IPS-NIHi7 (cell line): Measurements from ENCODE around the gene DOK6.
A peak's percentile ranks its signal among the peaks of the same experiment; 100 is the strongest.

Source experiments
- DNase-seq: peaks from one replicate; pipeline ENCODE4 v3.0.0; 2012; ENCODE audit warnings: mixed read lengths; ENCODE audit errors: extremely low spot score

The DOK6 gene

GRCh38 chr18:69747388-69747787, 346.7 kb downstream of the DOK6 start:
- DNase-seq, result no peak

- no peak for DNase-seq
Measured at GRCh38 chr18:69752737-69753380, 352.2 kb downstream of the DOK6 start.

DNA sequence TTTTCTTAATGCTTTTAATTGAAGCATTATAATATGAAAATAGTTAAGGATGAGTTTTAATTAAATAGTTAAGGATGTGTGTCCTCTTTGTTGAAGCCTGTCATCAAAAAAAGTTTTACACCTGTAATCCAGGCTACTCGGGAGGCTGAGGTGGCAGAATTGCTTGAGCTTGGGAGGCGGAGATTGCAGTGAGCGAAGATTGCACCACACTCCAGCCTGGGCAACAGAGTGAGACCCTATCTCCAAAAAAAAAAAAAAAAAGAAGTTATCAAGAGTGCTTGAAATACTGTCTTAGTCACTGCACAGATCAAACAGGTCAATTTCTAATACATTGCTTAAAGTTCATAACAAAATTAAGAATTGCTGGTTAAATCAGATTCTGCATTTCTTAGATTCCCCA, 353.4 kb downstream of the DOK6 start:
- no peak for DNase-seq

- DNase-seq, result no peak
Measured at GRCh38 chr18:69755041-69755440, 354.4 kb downstream of the DOK6 start.

DNA sequence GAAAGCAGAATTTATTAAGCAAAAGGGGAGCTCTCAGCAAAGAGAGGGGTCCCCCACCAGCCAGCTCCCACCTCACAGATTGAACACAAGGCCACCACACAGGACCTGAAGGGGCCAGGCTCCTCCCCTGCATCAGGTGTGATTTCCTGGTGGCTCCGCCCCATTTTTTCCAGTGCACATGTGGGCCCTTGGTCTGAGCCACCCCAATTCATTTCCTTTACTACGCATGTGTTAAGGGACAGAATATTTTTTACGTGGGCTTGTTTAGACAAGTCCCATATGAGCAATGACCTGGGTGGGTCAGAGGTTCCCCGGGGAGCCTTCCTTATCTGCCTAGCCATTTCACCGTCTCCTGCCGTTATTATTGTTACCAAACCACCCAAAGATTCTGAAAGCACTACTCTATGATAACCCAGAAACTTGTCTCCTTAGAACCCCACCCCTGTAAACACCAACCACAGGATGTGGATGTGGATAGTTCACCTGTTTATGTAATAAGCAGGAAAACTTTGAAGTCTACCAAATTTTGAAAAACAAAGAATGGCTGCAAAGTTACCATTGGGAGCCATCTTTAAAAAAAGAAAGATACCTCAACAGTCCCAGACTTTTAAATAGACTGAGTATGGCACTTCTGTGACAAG, 355.3 kb downstream of the DOK6 start:
- no peak for DNase-seq

GRCh38 chr18:69757733-69758132, 357.0 kb downstream of the DOK6 start:
- peak; percentile 40 for DNase-seq

GRCh38 chr18:69758458-69758857, 357.8 kb downstream of the DOK6 start:
- no peak for DNase-seq

- no peak for DNase-seq
Measured at GRCh38 chr18:69759046-69759445, 358.4 kb downstream of the DOK6 start.

DNA sequence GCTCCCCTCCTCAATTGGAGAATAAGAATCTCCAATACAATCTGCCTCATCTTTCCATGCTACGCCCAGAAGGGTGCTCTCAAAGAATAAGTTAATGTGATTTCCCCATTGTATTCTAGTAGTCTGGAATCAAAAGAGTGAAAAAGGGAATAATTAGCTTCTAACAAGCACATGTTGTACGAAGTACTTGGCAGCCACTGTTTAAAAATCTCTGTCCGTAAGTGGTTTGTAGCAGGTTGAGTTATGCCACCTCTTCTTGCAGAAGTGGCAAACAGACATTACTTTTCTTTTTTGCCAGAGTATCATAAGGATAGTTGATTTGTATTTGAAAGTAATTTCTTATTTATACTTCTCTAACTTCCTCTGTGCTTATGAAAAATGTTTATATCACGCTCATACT, 362.3 kb downstream of the DOK6 start:
- no peak for DNase-seq

DNA sequence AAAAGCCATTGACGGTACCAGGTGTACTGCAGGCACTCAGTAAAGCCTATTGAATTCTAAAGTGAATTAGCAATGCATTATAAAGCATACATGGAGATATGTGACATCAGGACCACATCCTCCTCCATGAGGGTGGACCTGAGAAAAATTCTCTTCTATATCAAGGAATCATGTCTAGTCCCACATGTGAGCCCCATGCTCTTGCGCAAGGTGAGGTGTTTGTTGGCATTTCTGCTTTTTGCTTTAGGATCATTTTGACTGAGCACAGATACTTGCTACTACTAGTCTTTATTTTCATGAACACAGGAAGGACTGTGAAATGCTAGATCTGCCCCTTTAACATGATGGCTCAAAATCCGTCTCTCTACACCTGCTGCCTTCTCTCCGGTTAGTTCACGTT, 363.1 kb downstream of the DOK6 start:
- no peak for DNase-seq

DNA sequence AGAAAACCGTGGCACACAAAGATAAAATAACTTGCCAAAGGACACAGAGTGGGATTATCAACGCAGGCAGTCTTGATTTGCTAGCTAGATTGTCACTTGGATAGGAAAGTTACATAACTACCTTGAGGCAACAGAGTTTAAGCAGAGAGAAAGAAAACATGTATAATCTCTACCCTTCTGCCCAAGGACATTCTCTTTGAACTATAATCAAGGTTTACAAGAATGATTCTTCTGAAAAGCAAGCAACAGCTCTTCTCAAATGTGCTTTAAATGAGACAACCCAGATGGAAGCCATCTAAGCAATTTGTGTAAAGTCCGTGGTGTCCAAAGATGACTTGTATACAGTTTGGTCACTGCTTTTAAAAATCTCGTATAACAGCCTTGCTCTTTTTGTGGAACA, 369.6 kb downstream of the DOK6 start:
- DNase-seq, result no peak

- DNase-seq, result no peak
Measured at GRCh38 chr18:69774831-69775230, 374.1 kb downstream of the DOK6 start.

DNA sequence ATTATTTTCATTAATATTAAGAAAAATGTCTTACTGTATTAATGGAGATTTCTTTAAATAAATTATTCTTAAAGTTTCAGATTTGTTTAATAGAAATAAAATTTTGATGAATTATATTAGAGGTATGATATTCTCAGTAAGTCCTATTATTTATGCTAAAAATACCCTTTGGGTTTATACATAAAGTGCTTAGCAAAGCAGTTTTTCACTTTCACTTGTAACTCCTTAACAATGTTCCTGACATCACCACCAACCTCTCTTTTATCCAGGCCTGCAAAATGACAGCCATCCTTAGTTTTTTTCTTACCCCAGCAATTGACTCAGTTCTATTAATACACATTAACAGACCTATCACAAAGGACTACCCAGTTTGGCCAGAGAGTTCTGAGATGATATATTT, 376.6 kb downstream of the DOK6 start:
- DNase-seq, result no peak

GRCh38 chr18:69778680-69779079, 378.0 kb downstream of the DOK6 start:
- no peak for DNase-seq

DNA sequence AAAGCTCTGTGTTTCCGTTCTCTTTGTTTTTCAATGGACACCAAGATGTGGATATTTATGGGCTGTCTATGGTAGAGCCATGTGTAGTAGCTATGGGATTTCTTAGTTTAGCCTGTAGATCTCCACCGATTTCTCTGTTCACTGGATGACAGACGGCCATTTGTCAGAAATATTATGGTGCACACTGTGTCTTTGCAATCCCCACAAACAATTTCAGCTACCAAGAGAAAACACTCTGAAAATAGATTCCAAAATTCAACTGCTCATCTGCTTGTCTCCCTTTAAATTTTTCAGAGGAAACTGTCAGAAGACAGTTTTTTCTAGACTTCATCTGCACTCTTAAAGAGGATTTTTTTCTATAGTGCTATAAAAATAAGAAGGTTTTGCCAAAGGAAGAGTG, 380.2 kb downstream of the DOK6 start:
- DNase-seq, result no peak

DNA sequence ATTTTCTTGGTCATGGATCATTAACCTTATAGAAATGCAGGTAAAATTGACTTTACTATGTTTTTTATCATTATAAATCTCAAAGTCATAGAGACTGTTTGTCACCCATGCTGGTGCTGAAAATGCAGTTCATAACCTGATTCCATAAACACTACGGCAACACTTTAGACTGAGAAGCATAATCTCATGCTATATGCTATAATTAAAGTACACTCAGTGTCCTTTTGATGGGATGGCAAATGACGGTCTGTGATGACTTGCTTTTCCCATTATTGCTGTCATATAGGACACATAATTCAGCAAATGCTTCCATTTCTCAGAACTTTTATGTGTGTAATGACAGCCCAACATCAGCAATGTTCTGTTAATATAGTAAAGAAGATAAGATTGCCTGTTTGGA, 384.1 kb downstream of the DOK6 start:
- no peak for DNase-seq

- DNase-seq, result no peak
Measured at GRCh38 chr18:69785466-69785865, 384.8 kb downstream of the DOK6 start.

DNA sequence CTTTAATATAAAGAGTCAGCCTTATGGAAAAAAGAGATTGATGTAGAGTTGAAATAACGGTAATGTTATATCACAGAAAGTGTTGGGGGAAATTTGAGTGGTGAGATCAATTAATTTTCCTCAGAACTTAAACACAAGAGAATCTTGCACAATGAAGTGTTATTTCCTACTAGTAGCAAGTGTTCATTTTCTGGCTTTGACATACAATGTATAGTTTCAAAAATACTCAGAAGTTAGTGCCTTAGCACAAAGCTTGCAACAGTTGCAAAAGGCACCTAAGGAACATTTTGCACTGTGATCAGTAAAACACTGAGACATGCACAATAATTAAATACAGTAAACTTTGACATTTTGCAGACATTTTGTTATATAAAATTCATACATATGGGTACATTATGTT, 385.7 kb downstream of the DOK6 start:
- DNase-seq, result no peak

DNA sequence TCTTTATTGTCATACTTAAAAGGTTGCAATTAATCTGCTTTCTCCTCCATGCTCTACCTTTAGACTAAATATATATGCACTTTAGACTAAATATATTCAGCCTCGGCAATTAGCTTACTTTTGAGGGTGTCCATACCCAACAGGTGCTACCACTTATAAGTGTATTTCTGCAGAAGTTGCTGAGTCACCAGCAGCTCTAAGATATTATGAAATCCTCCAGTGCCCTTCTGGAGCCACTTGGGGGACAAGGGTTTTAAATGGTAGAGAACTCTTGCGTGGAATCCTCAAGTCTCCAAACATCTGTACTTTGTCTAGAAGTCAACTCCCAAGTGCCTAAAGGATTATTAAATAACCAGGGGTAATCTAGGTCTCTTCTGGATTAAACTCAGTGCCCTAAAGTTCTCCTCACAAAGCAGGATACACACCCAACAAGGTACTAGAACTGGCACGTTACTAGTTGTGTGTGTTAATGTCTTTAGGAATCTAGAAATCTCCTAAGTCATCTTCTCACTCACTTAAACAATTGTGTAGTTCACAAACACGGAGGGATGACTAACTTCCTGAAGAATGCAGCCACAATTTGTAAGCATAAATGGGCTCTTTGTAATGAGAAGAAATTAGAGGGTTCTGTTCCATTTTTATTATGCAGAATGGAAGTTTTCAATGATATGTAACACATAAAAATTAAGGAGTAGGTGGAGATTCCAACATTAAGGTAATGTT, 387.3 kb downstream of the DOK6 start:
- DNase-seq, result no peak

- no peak for DNase-seq
Measured at GRCh38 chr18:69789794-69790193, 389.1 kb downstream of the DOK6 start.

DNA sequence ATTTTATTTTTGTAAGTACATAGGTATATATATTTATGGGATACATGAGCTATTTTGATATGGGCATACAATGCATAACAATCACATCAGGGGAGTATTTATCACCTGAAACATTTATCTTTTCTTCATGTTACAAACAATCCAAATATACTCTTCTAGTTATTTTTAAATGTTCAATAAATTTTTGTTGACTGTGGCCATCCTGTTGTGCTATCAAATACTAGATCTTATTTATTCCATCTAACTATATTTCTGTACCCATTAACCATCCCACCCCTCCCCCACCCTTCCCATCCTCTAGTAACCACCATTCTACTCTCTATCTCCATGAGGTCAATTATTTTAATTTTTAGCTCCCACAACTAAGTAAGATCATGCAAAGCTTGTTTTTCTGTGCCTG, 390.0 kb downstream of the DOK6 start:
- no peak for DNase-seq

- DNase-seq, result no peak
Measured at GRCh38 chr18:69795791-69796190, 395.1 kb downstream of the DOK6 start.

DNA sequence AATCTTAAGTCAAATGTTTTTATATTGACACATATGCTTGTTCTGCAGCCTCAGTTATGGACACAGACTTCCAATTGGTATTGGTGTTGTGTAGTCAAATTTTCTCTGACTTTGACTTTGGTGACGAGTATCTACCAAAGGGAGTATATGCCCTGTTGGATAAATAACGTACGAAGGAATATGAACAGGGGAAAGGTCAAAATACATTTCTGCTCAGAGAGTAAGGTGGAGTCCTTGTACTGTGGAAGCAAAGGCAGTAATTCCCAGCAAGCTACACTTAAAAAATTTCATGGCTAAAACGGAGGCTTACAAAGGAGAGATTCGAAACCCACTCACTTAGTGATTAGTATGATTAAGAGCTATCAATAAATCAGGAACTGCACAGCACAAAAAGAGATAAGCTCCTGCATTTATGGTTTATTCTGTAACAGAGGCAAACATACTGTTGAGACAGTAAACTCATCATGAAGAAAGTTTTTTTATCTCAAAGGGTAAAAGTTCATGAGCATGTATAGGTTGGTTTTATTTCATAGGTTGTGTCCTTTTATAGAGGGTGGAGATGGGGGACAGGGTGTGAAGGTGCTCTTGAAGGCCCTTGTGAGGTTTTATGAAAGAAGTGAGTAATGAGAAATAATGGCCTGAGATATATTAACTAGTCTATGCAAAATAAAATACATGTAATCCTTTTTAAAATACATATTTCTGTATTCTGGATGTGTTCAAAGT, 404.3 kb downstream of the DOK6 start:
- no peak for DNase-seq
